Stimulated activated CD4-positive, alpha-beta T cell treated with anti-CD3 and anti-CD28 coated beads, Interleukin-2, amount 100 ng/mL, for 24 hours (primary cell): Measurements from ENCODE around the gene GCC1.

Experiments
- DNase-seq, 2 donors: peaks; one replicate each; pipeline ENCODE4 v3.0.0-alpha.2; 2020

GCC1 gene, protein sequence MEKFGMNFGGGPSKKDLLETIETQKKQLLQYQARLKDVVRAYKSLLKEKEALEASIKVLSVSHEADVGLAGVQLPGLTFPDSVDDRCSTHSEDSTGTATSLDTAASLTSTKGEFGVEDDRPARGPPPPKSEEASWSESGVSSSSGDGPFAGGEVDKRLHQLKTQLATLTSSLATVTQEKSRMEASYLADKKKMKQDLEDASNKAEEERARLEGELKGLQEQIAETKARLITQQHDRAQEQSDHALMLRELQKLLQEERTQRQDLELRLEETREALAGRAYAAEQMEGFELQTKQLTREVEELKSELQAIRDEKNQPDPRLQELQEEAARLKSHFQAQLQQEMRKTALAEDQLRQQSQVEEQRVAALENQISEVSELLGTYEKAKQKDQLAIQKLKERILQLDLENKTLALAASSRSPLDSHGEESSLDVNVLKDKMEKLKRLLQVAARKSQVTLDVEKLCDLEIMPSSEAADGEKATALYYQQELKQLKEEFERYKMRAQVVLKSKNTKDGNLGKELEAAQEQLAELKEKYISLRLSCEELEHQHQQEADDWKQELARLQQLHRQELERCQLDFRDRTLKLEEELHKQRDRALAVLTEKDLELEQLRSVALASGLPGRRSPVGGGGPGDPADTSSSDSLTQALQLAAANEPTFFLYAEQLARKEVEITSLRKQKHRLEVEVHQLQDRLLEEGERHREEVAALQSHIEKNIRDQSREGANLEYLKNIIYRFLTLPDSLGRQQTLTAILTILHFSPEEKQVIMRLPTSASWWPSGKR

GRCh38 chr7:127585044-127585953 lies at the start of gene GCC1:
TSS of gene GCC1 (minus strand) at chr7:127585596. CDS start at chr7:127585182, 414 bp downstream.
- DNase-seq, result peak; percentile 95 to 96

DNA sequence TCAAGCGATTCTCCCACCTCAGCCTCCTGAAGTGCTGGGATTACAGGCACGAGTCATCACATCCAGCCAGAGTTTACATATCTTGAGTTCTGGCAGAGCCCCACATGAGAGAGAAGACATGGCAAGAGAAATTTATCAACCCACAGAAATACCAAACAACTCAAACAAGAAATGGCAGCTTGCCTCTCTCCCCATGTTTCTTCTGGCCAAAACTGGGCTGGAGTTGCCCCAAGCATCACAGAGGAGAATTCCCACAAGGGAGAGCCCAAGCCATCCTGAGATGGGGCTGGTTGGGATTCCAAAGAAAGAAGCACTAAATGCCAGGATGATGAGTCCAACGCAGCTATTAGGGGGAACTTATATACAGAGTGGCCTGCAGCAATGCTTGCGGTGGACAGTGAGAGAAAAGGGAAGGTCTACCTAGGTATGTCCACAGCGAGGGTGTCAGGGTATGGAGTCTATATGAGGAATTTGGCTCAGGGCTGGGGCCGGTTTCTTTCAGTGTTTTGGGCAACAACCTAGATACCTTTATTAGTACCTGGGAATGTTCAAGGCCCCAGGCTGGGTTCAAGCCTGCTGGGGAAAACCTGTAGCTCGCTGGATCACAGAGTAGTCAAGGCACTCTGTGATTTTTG lies 47.0 kb upstream of the GCC1 start:
- no peak for DNase-seq

- peak; percentile 34 to 55 for DNase-seq
These were observed 44.0 kb upstream of the GCC1 start for GRCh38 chr7:127629268-127629854.

DNA sequence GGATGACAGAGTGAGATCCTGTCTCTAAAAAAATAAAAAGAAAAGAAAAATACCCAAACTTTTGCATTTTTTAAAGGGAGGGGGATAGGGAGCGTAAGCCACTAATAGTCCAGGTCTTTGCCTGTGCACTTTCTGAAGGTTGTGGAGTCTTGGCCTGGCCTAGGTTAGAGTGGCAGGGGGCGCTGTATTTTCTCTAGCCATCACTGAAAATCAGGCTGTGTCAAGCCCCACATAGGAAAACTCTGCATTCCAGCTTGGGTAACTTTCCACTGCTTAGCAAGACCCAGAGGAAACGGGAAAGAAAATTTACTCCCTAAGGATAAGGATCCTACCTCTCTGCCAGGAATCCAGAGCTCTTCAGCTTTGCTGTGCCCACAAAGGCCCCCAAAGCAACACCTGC lies 43.0 kb upstream of the GCC1 start:
- DNase-seq, result no peak

DNA sequence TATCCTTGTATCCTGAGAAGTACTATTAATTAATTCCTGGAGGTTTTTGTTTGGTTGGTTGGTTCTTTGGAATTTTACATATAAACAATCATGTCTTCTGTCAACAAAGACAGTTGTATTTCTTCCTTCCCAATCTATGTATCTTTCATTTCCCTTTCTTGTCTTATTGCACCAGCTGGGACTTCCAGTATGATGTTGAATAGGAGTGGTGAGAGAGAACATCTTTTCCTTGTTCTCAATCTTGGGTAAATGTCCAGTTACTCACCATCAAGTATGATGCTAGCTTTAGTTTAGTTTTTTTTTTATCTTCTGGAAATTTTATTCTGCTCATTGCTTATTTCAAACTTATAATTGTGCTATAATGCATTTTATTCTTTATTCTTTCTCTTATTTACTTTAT lies 39.9 kb upstream of the GCC1 start:
- no peak for DNase-seq

DNA sequence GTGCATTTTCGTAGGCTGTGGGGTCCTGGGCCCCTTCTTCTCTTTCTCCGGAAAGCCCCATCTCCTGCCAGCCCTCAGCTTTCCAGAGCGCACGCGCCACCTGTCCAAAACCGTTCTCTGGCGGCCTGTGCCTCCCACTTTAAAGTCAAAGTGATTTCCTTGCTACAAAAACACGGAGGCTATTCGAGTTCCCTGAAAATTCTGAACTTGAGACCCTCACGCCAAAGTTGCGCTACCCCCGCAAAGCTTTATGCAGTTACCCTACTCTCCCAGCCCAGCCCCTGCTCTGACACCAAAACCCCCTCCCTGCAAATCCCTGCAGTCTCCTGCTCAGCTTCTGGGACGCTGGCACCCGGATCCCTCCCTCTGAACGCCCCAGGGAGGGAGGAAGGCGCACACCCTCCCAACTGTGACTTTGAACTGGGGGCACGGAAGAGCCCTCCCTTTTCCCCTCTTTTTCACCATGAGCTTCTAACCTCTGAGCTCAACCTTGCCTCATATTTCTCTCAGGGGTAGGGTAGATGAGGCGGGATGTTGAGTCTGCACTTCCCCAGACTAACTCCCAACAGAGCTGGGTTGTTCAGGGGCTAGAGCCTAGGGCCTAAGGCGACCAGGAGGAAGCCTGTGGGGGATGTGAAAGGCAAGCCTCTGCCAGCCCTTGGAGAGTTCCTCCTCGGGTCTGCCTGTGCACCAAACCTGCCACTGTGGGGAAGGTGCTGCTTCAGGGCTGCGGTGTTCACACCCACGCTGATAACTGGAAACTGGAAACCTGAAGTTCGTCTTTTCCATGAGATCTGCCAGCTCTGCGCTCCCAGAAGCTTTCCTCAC lies 35.2 kb upstream of the GCC1 start:
- DNase-seq, result no peak

DNA sequence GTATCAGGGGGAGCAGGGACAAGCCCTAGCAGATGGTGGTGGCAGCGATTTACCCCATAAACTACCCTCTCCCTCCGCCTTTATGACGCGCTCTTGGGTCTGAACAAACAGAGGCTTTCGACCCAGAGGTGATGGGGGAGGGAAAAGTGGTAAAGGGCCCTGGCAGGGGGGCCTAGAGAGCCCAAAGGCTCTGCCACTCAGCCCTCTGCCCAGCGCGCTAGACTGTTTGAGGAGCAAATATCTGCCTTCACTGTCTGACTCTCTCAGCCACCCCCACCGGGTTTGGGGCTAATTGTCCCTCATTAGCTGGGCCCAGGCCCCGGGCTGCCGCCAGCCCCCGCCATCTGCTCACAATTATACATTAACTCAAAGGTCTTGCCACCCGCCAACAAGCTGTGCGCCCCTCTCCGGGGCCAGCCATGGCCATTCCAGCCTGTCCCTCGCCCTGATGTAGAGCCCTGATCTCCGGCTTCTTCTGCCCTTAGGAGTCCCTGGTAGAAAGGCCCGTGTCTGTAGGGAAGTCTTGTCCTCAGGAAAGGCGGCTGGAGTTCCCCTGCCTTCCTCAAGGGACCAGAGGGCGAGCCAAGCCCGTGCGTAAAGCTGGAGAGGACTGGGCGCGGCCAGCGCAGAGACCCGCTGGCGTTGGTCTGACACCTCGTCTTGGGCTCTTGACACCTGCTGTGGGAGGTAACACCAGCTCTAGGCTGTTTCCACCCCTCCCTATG lies 34.4 kb upstream of the GCC1 start:
- no peak for DNase-seq

DNA sequence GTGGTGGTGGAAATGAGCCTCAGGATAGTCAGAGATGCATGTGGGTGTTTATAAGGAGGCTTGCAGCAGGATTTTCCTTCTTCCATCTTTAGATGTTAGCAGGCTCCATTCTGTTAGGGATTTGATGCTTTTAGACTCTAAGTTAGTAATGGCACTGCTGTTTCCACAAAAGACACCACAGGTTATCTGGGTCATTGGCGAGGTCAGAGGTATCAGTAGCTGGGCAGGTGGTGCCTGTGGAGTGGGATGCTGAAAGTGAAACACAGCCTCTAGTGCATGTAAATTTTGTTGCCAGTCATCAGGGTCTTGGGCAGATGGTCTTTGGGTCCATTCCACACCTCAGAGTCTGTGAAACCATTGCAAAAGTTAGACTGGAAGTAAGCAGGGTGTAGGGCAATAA lies 33.4 kb upstream of the GCC1 start:
- no peak for DNase-seq

DNA sequence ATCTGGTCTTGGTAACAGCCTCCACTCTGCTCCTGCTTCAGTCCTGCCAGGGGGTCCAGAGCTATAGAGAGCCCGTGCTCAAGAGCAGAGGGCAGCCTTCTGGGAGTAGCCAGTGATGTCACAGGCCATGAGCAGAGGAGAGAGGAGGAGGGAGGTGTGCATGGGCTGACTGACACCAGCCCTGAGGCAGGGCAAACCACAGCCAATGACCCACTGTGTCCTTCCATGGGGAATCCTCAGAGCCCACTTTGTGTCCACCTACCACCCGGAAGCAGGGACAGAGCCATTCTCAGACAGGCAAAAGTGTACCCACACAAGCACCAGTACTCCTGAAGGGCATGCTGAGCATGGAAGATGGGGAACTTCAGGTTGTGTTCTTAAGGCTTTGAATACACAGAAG lies 32.6 kb upstream of the GCC1 start, which contains the start of gene PAX4:
Gene PAX4, minus strand, starts transcription at position 101 of the 400 bp plus-strand sequence. CDS start 2,214 bp downstream, outside the sequence.
- no peak for DNase-seq

DNA sequence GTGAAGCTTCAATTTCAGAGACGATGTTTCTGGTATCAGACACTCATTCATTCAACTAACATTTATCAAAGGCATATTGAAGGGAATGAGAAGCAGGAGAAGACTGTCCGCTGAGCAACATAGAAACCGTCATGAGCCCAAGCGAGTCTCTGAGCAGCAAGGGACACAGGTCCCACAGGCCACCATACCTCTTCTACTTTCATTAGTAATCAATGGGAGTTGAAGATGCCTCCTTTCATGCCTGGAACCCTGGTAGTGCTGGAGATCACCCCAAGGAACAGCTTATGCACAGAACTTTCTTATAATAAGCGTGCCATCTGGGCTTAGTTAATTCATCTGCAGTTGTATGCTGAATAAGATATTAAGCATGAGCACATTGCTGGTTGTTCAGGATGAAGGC lies 31.3 kb upstream of the GCC1 start:
- DNase-seq, result no peak

DNA sequence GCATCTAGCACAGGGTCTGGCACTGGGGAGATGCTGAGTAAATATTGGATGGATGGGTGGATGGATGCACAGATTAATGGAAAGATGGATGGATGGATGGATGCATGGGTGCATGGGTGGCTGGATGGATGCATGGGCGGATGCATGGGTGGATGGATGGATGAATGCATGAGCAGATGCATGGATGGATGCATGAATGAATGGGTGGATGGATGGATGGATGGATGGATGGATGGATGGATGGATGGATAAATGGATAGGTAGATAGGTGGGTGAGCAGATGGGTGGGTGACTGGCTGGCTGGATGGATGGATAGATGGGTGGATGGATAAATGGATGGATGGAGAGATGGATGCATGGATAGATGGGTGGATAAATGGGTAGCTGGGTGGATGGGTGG lies 26.9 kb upstream of the GCC1 start:
- no peak for DNase-seq

DNA sequence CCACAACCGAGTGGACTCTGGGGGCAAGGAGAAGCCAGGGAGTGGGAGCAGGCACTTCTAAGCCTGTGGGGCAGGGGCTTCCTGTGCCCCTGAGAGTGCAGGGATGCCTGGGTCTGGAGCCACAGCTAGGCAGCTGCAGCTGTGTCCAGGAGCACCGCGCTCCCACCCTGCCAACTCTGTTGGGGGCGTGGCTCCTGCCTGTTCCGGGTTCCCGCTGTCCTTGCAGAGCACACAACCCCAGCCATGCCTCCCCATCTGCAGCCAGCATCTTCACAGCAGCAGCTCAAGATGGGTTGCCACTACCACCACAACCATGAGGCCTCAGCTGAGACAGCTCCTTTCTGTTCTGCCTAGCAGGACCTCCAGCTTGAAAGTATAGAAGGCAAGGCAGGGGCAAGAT lies 23.9 kb upstream of the GCC1 start:
- DNase-seq, result no peak

- DNase-seq, result no peak
These were observed 23.1 kb upstream of the GCC1 start for GRCh38 chr7:127608446-127608845.

DNA sequence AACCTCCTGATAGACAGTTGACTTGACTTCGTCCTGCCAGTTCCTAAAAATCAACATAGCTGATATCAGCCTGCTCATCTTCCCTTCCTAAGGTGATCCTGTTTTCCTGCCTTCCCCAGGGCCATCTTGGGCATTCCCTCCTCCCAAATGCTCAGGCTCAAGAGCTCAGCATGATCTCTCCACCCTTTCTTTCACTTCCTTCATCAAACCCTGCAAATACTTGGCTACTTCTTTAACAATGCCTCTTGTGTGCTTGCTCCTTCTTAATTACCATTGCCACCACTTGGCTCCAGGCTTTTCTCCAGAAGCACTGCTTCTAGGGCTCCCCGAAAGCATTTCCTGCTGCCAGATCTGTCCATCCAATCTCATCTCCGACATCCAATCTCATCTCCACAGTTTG lies 15.5 kb upstream of the GCC1 start:
- DNase-seq, result no peak

- no peak for DNase-seq
These were observed 12.9 kb upstream of the GCC1 start for GRCh38 chr7:127598318-127598717.

GRCh38 chr7:127595737-127596136 lies 10.3 kb upstream of the GCC1 start:
- no peak for DNase-seq

GRCh38 chr7:127594490-127594889 lies 9.1 kb upstream of the GCC1 start:
- no peak for DNase-seq

DNA sequence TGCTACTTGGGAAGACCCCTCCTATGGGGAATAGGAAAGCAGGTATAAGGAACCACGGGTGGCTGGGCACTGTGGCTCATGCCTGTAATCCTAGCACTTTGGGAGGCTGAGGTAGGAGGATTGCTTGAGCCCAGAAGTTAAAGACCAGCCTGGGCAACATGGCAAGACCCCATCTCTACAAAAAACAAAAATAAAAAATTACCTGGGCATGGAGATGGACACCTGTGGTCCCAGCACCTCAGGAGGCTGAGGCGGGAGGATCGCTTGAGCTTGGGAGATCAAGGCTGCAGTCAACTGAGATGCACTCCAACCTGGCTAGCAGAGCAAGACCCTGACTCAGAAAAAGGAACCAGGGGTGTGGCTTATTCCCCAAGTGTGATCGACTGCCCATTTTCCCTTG lies 7.2 kb upstream of the GCC1 start:
- DNase-seq, result no peak

DNA sequence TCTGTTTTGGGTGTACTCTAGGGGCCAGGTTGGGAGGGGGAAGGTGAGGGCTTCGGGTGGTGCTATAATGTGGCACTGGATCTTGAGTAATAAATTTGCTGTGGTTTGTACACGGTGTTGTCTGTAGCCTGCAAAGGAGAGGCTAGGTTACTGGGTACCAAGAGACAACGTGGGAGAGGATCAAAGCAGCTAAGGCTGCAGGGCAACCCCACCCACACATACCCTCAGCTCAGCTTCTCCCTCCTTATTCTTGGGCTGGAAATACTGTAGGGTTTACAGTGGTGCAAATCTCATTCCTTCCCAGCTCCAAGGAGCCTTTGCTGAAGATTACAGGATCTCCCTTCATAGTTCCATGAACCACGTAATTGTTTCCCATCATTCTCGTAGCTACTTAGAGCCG lies 6.2 kb upstream of the GCC1 start:
- no peak for DNase-seq

DNA sequence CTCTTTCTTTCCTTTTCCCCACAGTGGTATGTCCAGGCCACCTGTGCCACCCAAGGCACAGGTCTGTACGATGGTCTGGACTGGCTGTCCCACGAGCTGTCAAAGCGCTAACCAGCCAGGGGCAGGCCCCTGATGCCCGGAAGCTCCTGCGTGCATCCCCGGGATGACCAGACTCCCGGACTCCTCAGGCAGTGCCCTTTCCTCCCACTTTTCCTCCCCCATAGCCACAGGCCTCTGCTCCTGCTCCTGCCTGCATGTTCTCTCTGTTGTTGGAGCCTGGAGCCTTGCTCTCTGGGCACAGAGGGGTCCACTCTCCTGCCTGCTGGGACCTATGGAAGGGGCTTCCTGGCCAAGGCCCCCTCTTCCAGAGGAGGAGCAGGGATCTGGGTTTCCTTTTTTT lies 5.8 kb upstream of the GCC1 start:
- no peak for DNase-seq

DNA sequence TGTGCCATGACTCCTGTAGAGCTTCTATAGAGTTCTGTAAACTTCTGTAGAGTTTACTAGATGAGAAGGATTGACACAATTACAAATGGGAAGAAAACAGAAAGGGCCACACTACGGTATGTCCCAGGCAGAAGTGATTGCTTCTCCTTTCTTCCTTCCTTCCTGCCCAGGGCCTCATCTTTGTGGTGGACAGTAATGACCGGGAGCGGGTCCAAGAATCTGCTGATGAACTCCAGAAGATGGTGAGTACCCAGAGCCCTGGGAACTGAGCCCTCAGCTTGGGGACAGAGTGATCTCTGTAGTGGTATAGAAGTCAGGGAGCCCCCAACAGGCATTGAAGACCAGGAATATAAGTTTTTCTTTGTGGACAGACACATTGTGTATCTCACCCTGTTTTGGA lies 4.5 kb upstream of the GCC1 start:
- no peak for DNase-seq
